Keratinocyte (primary cell): ENCODE data around the gene CREB5. TPM values are rescaled to one million over a fixed set of nuclear protein-coding genes. Genes with fewer than 3 reads are reported as not detected.

ENCODE experiments used
- DNase-seq: peaks from one replicate; pipeline ENCODE4 v3.0.0-alpha.2; 2011; ENCODE audit warnings: low read depth, missing footprints, low spot score
- FAIRE-seq: peaks from 2 replicates; lab custom pipeline; 2011; peaks lifted over from hg19 to GRCh38; lab: Jason Lieb, UNC
- H2AFZ ChIP-seq: 2 replicates; pipeline ENCODE4 v1.6.0; 2012; ENCODE audit warnings: low read length, control low read depth, inconsistent platforms; ENCODE audit not compliant: control insufficient read depth
- H3K27ac ChIP-seq: 2 replicates; pipeline ENCODE4 v1.5.1; 2011; ENCODE audit warnings: low read length; ENCODE audit not compliant: control insufficient read depth, insufficient read depth
- H3K27me3 ChIP-seq: 3 replicates; pipeline ENCODE4 v1.6.0; 2011; ENCODE audit warnings: low read length; ENCODE audit not compliant: control insufficient read depth, insufficient read depth; ENCODE audit errors: extremely low read depth
- H3K36me3 ChIP-seq, 2 experiments: 2 replicates in 1 of 2; 3 replicates in 1 of 2; pipeline ENCODE4 v1.5.1; 2011; ENCODE audit warnings: low read length in 2 of 2, mild to moderate bottlenecking in 1 of 2; ENCODE audit not compliant: control insufficient read depth in 2 of 2, insufficient read depth in 2 of 2; ENCODE audit errors: extremely low read depth in 1 of 2
- H3K4me1 ChIP-seq: 3 replicates; pipeline ENCODE4 v1.5.1; 2011; ENCODE audit warnings: low read length; ENCODE audit not compliant: control insufficient read depth, insufficient read depth; ENCODE audit errors: extremely low read depth
- H3K4me2 ChIP-seq: 3 replicates; pipeline ENCODE4 v1.6.0; 2011; ENCODE audit warnings: low read depth, low read length; ENCODE audit not compliant: control insufficient read depth, insufficient read depth; ENCODE audit errors: extremely low read depth
- H3K4me3 ChIP-seq, 3 experiments: fragments of 200-600 bp in 1 of 3; sonication (generic) in 1 of 3; 2 replicates in 2 of 3; 3 replicates in 1 of 3; pipeline ENCODE4 v1.5.1; 2011 to 2016; ENCODE audit warnings: low read length in 3 of 3, mild to moderate bottlenecking in 3 of 3, control low read depth in 2 of 3, inconsistent platforms in 1 of 3, low read depth in 1 of 3, mixed read lengths in 1 of 3, mixed run types in 1 of 3, moderate library complexity in 1 of 3; ENCODE audit not compliant: control insufficient read depth in 2 of 3, insufficient read depth in 2 of 3; ENCODE audit errors: extremely low read depth in 1 of 3
- H3K79me2 ChIP-seq: 2 replicates; pipeline ENCODE4 v1.6.0; 2012; ENCODE audit warnings: low read length; ENCODE audit not compliant: control insufficient read depth, insufficient read depth
- H3K9ac ChIP-seq: 3 replicates; pipeline ENCODE4 v1.6.0; 2011; ENCODE audit warnings: low read length; ENCODE audit not compliant: control insufficient read depth, insufficient read depth; ENCODE audit errors: extremely low read depth
- H3K9me1 ChIP-seq: 3 replicates; pipeline ENCODE4 v1.6.0; 2011; ENCODE audit warnings: low read length; ENCODE audit not compliant: control insufficient read depth, insufficient read depth; ENCODE audit errors: extremely low read depth
- H3K9me3 ChIP-seq: 2 replicates; pipeline ENCODE4 v1.5.1; 2012; ENCODE audit warnings: low read depth, low read length; ENCODE audit not compliant: control insufficient read depth
- H4K20me1 ChIP-seq: 3 replicates; pipeline ENCODE4 v1.6.0; 2011; ENCODE audit warnings: low read length; ENCODE audit not compliant: control insufficient read depth, insufficient read depth; ENCODE audit errors: extremely low read depth
- EZH2 ChIP-seq: IDR thresholded peaks from one replicate; pipeline ENCODE4 v1.6.1; 2012; ENCODE audit warnings: inconsistent platforms, mild to moderate bottlenecking, low read length, moderate library complexity
- dilution Hi-C: fragments of 300-500 bp; cut with MboI; formaldehyde crosslinking; loops from one replicate; pipeline ENCODE4 v1.7.0; 2020; ENCODE audit warnings: low sequenced_read_pairs; ENCODE audit not compliant: extremely low pct_ligation_motif_present
- polyA plus RNA-seq, 5 experiments: library from polyadenylated mRNA; depleted of rRNA in 3 of 5; stranded (reverse) in 3 of 5; stranded (forward) in 1 of 5; unstranded in 1 of 5; fragments of >200 nt; gene quantifications; 1 replicate in 1 of 5; 2 replicates in 3 of 5; 3 replicates in 1 of 5; pipeline versions ENCODE4 v1.2.1 to v1.2.3, GENCODE V29; 2011 to 2012; ENCODE audit warnings: missing spikeins in 2 of 5, low read depth in 1 of 5, low replicate concordance in 1 of 5
- TF ChIP-seq, protein P1 (sequence below), 3 experiments: IDR thresholded peaks in 1 of 3; conservative IDR thresholded peaks in 1 of 3; optimal IDR thresholded peaks in 1 of 3; 2 replicates in 2 of 3; 3 replicates in 1 of 3; pipeline versions ENCODE3 to v1.5.1; 2011; ENCODE audit warnings: low read length in 3 of 3, mild to moderate bottlenecking in 3 of 3, moderate library complexity in 2 of 3, control low read depth in 1 of 3, inconsistent platforms in 1 of 3; ENCODE audit not compliant: insufficient read depth in 2 of 3; ENCODE audit errors: extremely low read depth in 1 of 3

The CREB5 gene
- polyA plus RNA-seq, 1 donor (not counting 4 experiments of a cell fraction or from before 2014, with no cell fraction given), result 7.9 TPM

DNA sequence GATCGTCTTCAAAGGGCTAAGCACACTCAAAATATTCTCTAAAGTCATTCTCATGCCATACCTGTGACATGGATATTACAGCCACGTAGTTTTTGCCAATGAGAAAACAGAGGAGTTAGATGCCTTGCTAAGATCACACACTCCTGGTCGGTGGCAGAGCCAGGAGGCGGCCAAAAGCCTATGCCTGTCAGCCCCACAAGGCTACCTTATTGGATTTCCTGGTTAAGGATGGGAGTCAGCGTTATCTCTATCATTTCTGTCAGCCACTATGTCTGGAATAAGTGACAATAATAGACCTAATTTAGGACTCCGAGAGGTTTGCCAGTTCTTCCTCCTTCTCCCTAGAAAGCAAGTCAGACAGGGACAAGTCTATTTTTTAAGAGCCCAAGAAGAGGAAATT, 295.0 kb downstream of the CREB5 start:
- dilution Hi-C loops, result no loop called here
- Histone ChIP-seq H3K9me1 (peaks cover 2% of the 10 kb centered on the region), H3K9ac (no peak overlapping the region), H3K4me2 (no peak overlapping the region), H3K27me3 (no peaks in the 10 kb centered on the region), H3K4me1 (peaks cover 9% of the 10 kb centered on the region), H3K79me2 (no peaks in the 10 kb centered on the region), H3K4me3 (no peak overlapping the region), H2AFZ (no peak overlapping the region), H4K20me1 (no peaks in the 10 kb centered on the region), H3K36me3 (no peaks in the 10 kb centered on the region), H3K9me3 (no peaks in the 10 kb centered on the region), H3K27ac (no peak overlapping the region)
- DNase-seq (no peak), FAIRE-seq (no peak)
- TF ChIP-seq, protein P1, sequence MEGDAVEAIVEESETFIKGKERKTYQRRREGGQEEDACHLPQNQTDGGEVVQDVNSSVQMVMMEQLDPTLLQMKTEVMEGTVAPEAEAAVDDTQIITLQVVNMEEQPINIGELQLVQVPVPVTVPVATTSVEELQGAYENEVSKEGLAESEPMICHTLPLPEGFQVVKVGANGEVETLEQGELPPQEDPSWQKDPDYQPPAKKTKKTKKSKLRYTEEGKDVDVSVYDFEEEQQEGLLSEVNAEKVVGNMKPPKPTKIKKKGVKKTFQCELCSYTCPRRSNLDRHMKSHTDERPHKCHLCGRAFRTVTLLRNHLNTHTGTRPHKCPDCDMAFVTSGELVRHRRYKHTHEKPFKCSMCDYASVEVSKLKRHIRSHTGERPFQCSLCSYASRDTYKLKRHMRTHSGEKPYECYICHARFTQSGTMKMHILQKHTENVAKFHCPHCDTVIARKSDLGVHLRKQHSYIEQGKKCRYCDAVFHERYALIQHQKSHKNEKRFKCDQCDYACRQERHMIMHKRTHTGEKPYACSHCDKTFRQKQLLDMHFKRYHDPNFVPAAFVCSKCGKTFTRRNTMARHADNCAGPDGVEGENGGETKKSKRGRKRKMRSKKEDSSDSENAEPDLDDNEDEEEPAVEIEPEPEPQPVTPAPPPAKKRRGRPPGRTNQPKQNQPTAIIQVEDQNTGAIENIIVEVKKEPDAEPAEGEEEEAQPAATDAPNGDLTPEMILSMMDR (optimal IDR thresholded peaks at IDR 0.05 in 1 of 3, IDR thresholded peaks at IDR 0.05 in 1 of 3, conservative IDR thresholded peaks at IDR 0.05 in 1 of 3; ENCODE audit: extremely low read depth in 1 of 3, insufficient read depth in 2 of 3, low read length in 3 of 3), result no peak
- no peak for TF ChIP-seq EZH2

DNA sequence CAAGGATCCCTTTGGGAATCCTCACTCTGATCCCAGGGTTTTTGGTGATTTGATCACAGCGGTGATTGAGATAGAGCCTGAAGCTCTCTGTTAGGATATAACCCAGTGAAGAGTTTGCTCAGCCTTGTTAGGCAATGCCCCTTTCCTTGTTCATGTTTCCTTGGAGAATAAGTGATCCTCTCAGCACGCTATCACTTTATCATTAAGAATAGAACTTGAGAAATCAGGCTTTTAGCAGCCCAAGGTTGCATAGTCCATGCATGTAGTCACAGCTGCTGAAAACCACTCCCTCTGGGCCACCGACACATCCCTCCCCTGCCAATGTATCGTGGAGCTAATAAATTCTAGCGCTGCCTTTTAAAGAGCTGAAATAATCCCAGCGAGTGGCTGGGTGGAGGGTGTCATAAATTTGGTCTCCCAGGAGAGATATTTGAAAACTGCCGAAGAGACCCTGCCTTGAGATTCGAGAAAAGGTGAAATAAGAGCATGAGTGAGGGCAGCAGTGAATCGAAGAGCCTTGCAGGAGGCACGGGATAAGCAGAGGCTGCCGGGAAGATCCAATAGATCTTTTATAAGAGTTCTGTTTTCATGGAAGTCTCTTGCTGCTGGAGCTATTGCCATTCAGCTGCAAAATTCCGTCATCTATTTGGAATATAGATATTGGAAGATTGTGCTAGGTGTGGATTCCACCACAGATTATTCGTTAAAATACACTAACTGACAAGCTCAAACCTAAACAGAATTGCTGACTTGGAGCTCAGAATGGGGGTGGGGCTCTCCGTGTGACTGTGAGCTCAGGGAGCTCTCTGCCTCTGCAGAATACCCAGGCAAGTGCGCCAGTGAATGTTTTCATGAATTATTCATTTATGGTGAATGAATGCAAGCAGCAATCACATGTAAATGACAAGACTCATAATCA, 296.0 kb downstream of the CREB5 start:
- Histone ChIP-seq H3K9me3 (no peaks in the 10 kb centered on the region), H3K4me1 (peaks cover 9% of the 10 kb centered on the region), H3K9ac (no peak overlapping the region), H3K79me2 (no peaks in the 10 kb centered on the region), H2AFZ (no peak overlapping the region), H3K9me1 (peaks cover 2% of the 10 kb centered on the region), H3K27ac (no peak overlapping the region), H3K4me3 (peak overlapping the region; percentile 13 to 35 (median 30)), H3K27me3 (no peaks in the 10 kb centered on the region), H4K20me1 (no peaks in the 10 kb centered on the region), H3K4me2 (peak overlapping the region; percentile 70), H3K36me3 (no peaks in the 10 kb centered on the region)
- no peak for DNase-seq
- dilution Hi-C loops, result no loop called here
- TF ChIP-seq EZH2, result no peak
- TF ChIP-seq, protein P1 (optimal IDR thresholded peaks at IDR 0.05 in 1 of 3, IDR thresholded peaks at IDR 0.05 in 1 of 3, conservative IDR thresholded peaks at IDR 0.05 in 1 of 3; ENCODE audit: extremely low read depth in 1 of 3, insufficient read depth in 2 of 3, low read length in 3 of 3), result no peak
- FAIRE-seq, result no peak
